IMR-90 (cell line): Measurements from ENCODE around the gene GRIA3.

ENCODE experiments used
- BHLHE40 ChIP-seq: fragments of 150-350 bp; IDR thresholded peaks from 2 replicates; pipeline ENCODE4 v1.6.1; 2016; ENCODE audit warnings: mild to moderate bottlenecking, low read depth, low read length
- CEBPB ChIP-seq: IDR thresholded peaks from 2 replicates; pipeline ENCODE4 v1.6.1; 2012; ENCODE audit warnings: low read depth, low read length, improper control_type of control experiment
- FOS ChIP-seq: fragments of 150-350 bp; IDR thresholded peaks from 2 replicates; pipeline ENCODE4 v1.6.1; 2016; ENCODE audit warnings: low read depth, low read length
- MAFK ChIP-seq: IDR thresholded peaks from 2 replicates; pipeline ENCODE4 v1.6.1; 2012; ENCODE audit warnings: low read depth, low read length, improper control_type of control experiment
- MAZ ChIP-seq: IDR thresholded peaks from 2 replicates; pipeline ENCODE4 v1.6.1; 2012; ENCODE audit warnings: low read depth, mild to moderate bottlenecking, low read length, improper control_type of control experiment, moderate library complexity, borderline replicate concordance
- POLR2A ChIP-seq: IDR thresholded peaks from 2 replicates; pipeline ENCODE4 v1.6.1; 2012; ENCODE audit warnings: mild to moderate bottlenecking, low read depth, low read length
- RAD21 ChIP-seq: IDR thresholded peaks from 2 replicates; pipeline ENCODE4 v1.6.1; 2012; ENCODE audit warnings: low read length, improper control_type of control experiment
- RCOR1 ChIP-seq: IDR thresholded peaks from 2 replicates; pipeline ENCODE4 v1.6.1; 2012; ENCODE audit warnings: mild to moderate bottlenecking, low read length, improper control_type of control experiment; ENCODE audit not compliant: insufficient replicate concordance
- SMC3 ChIP-seq: fragments of 150-350 bp; IDR thresholded peaks from 2 replicates; pipeline ENCODE4 v1.6.1; 2016; ENCODE audit warnings: low read depth, mild to moderate bottlenecking, antibody characterized with exemption, low read length, moderate library complexity
- TF ChIP-seq, protein P1 (sequence below): conservative IDR thresholded peaks from 2 replicates; pipeline ENCODE4 v1.5.1; 2012; ENCODE audit warnings: mild to moderate bottlenecking, low read depth, low read length, improper control_type of control experiment
- TF ChIP-seq, protein P2 (sequence below): fragments of 150-350 bp; IDR thresholded peaks from 2 replicates; pipeline ENCODE4 v1.6.1; 2017; ENCODE audit warnings: mild to moderate bottlenecking, antibody characterized with exemption, low read length, low read depth
- TF ChIP-seq, protein P3 (sequence below): fragments of 150-350 bp; IDR thresholded peaks from 2 replicates; pipeline ENCODE4 v1.6.1; 2016; ENCODE audit warnings: low read depth, mild to moderate bottlenecking, low read length, moderate library complexity, borderline replicate concordance

DNA sequence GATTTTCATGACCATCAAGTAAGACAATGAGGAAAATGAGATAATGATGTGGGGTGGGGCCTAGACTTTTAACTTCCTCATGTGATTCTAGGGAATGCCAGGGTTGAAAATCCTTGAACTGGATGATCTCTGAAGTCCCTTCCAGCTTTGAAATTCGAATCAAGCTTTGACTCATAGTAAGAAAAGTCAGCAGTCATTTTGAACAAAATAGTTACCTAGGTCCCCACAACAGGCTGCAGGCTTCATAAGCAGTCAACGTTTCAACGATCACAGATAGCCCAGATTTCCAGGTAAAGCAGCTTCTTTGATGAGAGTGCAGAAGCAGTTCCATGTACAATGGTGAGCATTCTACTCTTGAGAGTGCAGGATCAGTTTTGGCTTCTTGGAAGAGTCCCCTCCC lies 93.7 kb downstream of the GRIA3 start:
- TF ChIP-seq, protein P1, sequence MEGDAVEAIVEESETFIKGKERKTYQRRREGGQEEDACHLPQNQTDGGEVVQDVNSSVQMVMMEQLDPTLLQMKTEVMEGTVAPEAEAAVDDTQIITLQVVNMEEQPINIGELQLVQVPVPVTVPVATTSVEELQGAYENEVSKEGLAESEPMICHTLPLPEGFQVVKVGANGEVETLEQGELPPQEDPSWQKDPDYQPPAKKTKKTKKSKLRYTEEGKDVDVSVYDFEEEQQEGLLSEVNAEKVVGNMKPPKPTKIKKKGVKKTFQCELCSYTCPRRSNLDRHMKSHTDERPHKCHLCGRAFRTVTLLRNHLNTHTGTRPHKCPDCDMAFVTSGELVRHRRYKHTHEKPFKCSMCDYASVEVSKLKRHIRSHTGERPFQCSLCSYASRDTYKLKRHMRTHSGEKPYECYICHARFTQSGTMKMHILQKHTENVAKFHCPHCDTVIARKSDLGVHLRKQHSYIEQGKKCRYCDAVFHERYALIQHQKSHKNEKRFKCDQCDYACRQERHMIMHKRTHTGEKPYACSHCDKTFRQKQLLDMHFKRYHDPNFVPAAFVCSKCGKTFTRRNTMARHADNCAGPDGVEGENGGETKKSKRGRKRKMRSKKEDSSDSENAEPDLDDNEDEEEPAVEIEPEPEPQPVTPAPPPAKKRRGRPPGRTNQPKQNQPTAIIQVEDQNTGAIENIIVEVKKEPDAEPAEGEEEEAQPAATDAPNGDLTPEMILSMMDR, result no peak
- TF ChIP-seq BHLHE40 (no peak), POLR2A (no peak), CEBPB (no peak), SMC3 (no peak), RAD21 (no peak), FOS (no peak), RCOR1 (no peak), MAFK (no peak), MAZ (no peak)
- TF ChIP-seq, protein P2, sequence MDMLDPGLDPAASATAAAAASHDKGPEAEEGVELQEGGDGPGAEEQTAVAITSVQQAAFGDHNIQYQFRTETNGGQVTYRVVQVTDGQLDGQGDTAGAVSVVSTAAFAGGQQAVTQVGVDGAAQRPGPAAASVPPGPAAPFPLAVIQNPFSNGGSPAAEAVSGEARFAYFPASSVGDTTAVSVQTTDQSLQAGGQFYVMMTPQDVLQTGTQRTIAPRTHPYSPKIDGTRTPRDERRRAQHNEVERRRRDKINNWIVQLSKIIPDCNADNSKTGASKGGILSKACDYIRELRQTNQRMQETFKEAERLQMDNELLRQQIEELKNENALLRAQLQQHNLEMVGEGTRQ, result no peak
- TF ChIP-seq, protein P3, sequence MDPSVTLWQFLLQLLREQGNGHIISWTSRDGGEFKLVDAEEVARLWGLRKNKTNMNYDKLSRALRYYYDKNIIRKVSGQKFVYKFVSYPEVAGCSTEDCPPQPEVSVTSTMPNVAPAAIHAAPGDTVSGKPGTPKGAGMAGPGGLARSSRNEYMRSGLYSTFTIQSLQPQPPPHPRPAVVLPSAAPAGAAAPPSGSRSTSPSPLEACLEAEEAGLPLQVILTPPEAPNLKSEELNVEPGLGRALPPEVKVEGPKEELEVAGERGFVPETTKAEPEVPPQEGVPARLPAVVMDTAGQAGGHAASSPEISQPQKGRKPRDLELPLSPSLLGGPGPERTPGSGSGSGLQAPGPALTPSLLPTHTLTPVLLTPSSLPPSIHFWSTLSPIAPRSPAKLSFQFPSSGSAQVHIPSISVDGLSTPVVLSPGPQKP, result no peak
